Progenitor cell of endocrine pancreas (in vitro differentiated cells): Measurements from ENCODE around the gene ESYT2. TPM values are rescaled to one million over a fixed set of nuclear protein-coding genes. Genes with fewer than 3 reads are reported as not detected.

Source experiments
- DNase-seq: peaks from one replicate; pipeline ENCODE4 v3.0.0; 2021; ENCODE audit warnings: low spot score; ENCODE audit not compliant: unreplicated experiment
- H3K27ac Mint-ChIP-seq: 2 replicates; pipeline ENCODE4 v1.8.0; 2021; ENCODE audit warnings: mild to moderate bottlenecking, moderate library complexity, mixed read lengths
- H3K27me3 Mint-ChIP-seq: 2 replicates; pipeline ENCODE4 v1.8.0; 2021; ENCODE audit warnings: mixed read lengths
- H3K36me3 Mint-ChIP-seq: 2 replicates; pipeline ENCODE4 v1.8.0; 2022; ENCODE audit warnings: mixed read lengths; ENCODE audit not compliant: insufficient read depth
- H3K4me1 Mint-ChIP-seq: 2 replicates; pipeline ENCODE4 v1.8.0; 2021; ENCODE audit warnings: low read depth, mixed read lengths
- H3K4me3 Mint-ChIP-seq: 2 replicates; pipeline ENCODE4 v1.8.0; 2021; ENCODE audit warnings: low read depth, mild to moderate bottlenecking, moderate library complexity, mixed read lengths
- H3K9me3 Mint-ChIP-seq: 2 replicates; pipeline ENCODE4 v1.8.0; 2021; ENCODE audit warnings: low read depth, mixed read lengths
- total RNA-seq: library from RNA; stranded (reverse); gene quantifications from 2 replicates; pipeline ENCODE4 v1.2.1, GENCODE V29; 2021
- TF ChIP-seq, protein P1 (sequence below): fragments of 200-600 bp; sonication (generic); IDR thresholded peaks from one replicate; pipeline ENCODE4 v1.5.0; 2021; ENCODE audit warnings: antibody characterized with exemption, mild to moderate bottlenecking; ENCODE audit not compliant: unreplicated experiment

Gene ESYT2
- total RNA-seq, 1 donor from 2014 or later = 29.4 TPM

DNA sequence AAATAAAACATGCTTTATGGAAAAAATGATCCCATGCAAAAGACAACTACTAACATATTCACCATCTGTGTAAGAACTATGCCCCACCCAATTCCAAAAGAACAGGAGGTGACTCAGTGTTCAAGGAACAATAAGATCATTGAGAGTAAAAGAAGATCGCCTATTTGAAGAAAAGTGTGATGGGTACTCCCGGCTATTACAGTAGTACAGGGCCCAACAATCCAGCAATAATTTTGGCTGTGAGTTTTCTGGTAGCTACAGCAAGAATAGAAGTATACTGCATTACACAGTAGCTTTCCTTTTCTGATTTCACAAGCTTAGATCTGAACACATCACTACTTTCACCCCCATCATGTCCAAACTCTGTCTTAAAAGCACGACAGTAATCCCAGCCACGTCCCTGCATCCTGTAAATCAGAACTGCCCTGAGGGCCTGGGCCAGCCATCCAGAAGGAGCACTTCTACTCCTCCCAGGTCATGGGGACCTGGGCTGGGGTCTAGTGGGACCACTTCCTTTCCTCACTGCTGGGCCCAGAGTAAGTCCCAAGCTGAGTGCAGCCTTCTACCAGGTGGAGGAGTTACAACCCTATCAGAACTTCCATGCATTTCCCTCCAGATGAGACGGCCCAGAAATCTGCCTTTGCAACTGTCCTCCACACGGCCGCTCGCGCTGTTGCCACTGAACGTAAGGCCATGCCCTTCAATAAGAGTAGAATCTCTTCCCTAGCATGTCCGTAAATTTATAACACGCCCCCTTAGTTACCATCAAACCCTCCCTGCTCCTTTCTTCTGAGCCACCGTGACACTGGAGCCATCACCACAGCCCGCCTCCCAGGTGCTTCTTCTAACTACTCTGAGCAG, 7.9 kb downstream of the ESYT2 start:
- Mint-ChIP-seq H3K4me1 (peaks cover 22% of the 10 kb centered on the region), H3K4me3 (no peak overlapping the region), H3K9me3 (no peaks in the 10 kb centered on the region), H3K27ac (peak overlapping the region; percentile 3), H3K27me3 (no peaks in the 10 kb centered on the region), H3K36me3 (no peaks in the 10 kb centered on the region)
- DNase-seq = no peak
- TF ChIP-seq, protein P1, sequence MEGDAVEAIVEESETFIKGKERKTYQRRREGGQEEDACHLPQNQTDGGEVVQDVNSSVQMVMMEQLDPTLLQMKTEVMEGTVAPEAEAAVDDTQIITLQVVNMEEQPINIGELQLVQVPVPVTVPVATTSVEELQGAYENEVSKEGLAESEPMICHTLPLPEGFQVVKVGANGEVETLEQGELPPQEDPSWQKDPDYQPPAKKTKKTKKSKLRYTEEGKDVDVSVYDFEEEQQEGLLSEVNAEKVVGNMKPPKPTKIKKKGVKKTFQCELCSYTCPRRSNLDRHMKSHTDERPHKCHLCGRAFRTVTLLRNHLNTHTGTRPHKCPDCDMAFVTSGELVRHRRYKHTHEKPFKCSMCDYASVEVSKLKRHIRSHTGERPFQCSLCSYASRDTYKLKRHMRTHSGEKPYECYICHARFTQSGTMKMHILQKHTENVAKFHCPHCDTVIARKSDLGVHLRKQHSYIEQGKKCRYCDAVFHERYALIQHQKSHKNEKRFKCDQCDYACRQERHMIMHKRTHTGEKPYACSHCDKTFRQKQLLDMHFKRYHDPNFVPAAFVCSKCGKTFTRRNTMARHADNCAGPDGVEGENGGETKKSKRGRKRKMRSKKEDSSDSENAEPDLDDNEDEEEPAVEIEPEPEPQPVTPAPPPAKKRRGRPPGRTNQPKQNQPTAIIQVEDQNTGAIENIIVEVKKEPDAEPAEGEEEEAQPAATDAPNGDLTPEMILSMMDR = no peak

DNA sequence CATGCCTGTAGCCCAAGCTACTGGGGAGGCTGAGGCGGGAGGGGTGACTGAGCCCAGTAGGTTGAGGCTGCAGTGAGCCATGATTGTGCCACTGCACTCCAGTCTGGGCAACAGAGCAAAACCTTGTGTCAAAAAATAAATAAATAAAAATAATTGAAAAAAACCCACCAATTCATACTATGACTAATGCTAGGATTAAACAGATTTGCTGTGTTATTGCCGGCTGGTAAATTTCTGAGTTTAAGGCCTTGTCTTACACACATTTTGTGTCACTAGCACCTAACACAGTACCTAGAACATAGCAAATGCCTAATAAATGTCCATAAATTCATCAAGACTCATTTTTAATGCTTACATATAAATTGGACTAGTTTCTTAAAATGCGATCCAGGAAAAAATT, 8.7 kb downstream of the ESYT2 start:
- Mint-ChIP-seq H3K27ac (no peak overlapping the region), H3K27me3 (no peaks in the 10 kb centered on the region), H3K4me1 (peaks cover 29% of the 10 kb centered on the region), H3K4me3 (no peak overlapping the region), H3K36me3 (no peaks in the 10 kb centered on the region), H3K9me3 (no peaks in the 10 kb centered on the region)
- no peak for DNase-seq
- TF ChIP-seq, protein P1 = no peak

DNA sequence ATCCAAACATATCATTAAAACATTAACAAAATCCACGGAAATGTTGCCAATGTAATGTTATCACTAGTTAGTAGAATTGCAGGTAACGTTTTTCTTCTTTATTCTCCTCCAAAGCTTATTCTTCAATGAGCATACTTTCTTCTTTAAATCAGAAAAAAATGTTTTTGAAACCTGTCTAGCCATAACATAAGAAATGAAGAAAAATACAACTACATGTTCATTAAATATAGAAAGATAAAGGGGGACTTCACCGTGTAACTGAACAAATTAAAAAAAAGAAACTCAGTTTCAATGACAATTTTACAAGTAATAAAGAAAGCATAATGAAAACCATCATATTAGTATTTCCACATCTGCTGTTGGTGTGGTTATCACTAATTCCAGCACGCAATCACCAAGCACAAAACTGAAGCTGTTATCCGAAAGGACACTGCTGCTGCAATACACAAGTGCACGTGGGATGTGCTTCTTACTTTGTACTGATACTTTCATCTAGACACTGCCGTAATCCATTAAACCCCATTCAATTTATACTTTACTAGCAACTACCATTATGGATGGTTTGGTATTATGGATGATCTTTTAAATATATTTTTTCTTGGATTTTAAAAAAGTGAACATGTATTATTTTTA, 9.6 kb downstream of the ESYT2 start:
- no peak for DNase-seq
- Mint-ChIP-seq H3K36me3 (no peaks in the 10 kb centered on the region), H3K9me3 (no peaks in the 10 kb centered on the region), H3K27ac (no peak overlapping the region), H3K27me3 (no peaks in the 10 kb centered on the region), H3K4me3 (no peak overlapping the region), H3K4me1 (peaks cover 39% of the 10 kb centered on the region)
- TF ChIP-seq, protein P1 = no peak

DNA sequence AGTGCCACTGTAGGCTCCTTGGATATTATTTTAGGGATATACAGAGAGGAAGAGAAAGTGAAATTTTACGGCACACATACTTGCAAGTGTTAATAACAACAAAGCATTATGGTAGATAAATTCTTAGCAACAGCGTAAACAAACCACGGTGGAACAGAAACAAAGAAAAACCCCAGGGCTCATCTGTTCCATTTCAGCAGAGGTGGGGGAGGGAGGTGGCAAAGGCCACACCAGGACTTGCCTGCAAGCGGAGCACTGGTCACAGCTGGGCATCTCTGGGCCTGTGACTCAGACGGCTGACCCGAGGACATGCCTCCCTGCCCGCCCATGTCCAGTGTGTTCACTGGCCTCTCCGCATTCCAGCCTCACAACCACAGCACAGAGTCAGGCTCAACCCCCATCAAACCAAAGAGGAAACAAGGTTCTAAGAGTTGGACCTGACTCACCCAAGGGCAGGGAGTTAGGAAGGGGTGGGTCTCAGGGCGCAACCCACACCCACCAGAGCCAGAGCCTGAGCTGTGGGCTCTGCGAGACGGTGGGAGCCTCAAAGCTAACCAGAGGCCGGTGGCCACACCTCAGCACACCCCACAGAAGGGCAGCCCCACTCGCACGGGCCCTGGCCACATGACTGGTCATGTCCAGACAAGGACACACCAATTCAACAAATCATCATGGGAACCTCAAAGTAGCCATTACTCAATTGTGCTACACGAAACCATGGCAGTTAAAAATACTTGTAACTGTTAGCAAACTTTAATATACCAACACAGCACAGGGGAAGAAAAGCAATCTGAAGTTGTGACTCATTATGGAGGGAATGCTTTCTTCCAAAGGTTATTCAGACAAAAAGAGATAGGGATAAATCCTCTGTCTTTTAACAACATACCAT, 10.7 kb downstream of the ESYT2 start:
- Mint-ChIP-seq H3K4me3 (no peak overlapping the region), H3K27ac (peak overlapping the region; percentile 72), H3K4me1 (peaks cover 43% of the 10 kb centered on the region), H3K36me3 (no peaks in the 10 kb centered on the region), H3K27me3 (no peaks in the 10 kb centered on the region), H3K9me3 (no peaks in the 10 kb centered on the region)
- DNase-seq = no peak
- TF ChIP-seq, protein P1 = no peak

DNA sequence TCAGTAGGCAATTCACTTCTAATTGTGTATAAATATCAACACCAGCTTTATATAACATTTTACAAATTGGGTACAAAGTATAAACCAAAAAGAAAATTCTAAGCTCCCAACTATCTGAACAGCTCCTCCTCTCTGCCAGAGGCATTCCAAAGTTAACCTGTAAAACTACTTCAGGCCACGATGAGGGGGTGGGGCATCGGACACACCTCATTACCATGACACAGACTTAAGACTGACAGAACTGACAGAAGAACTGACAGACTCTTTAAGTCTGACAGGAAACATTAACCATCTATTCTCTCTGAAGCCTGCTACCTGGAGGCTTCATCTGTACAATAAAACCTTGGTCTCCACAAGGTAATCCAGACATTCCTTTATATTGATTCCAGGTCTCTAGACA, 12.3 kb downstream of the ESYT2 start:
- H3K4me3 Mint-ChIP-seq = no peak overlapping the region
- no peaks in the 10 kb centered on the region for H3K36me3 Mint-ChIP-seq
- no peaks in the 10 kb centered on the region for H3K9me3 Mint-ChIP-seq
- peaks cover 43% of the 10 kb centered on the region for H3K4me1 Mint-ChIP-seq
- no peaks in the 10 kb centered on the region for H3K27me3 Mint-ChIP-seq
- no peak for DNase-seq
- TF ChIP-seq, protein P1 = no peak
- H3K27ac Mint-ChIP-seq = peak overlapping the region; percentile 50
